Epithelial cell of proximal tubule (primary cell): ENCODE measurements around the gene NUP93. TPM values are rescaled to one million over a fixed set of nuclear protein-coding genes. Genes with fewer than 3 reads are reported as not detected.

ENCODE experiments used
- DNase-seq: peaks from one replicate; pipeline ENCODE4 v3.0.0-alpha.2; 2011; ENCODE audit warnings: low read depth
- H3K4me3 ChIP-seq: 2 replicates; pipeline ENCODE4 v1.5.1; 2011; ENCODE audit warnings: low read depth, mild to moderate bottlenecking, low read length
- total RNA-seq: library from RNA; depleted of rRNA; stranded (reverse); fragments of >200 nt; gene quantifications from 2 replicates; pipeline ENCODE4 v1.2.3, GENCODE V29; 2015
- TF ChIP-seq, protein P1 (sequence below): conservative IDR thresholded peaks from 2 replicates; pipeline ENCODE4 v1.5.1; 2012; ENCODE audit warnings: low read depth, mild to moderate bottlenecking, low read length

NUP93 gene
- total RNA-seq, 1 donor from 2014 or later: 92.5 TPM

DNA sequence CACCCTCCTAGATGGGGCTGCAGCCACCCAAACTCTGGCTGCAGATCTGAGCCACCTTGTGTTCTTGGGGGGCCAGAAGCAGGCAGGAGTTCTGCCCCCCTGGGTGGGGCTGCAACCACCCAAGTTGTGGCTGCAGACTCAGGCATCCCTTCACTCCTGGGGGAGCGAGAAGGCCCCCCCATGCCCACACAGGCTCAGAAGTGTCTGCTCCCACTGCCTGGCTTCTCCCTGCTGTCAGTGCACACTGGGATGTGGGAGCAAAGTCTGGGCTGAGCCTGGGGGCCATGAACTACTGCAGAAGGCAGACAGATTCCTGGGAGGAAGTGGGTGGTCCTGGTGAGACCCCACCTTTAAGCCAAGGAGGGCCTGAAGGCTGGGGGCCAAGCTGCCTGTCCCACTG is 34.7 kb upstream of the NUP93 start:
- DNase-seq: no peak
- no peak overlapping the region for H3K4me3 ChIP-seq
- TF ChIP-seq, protein P1, sequence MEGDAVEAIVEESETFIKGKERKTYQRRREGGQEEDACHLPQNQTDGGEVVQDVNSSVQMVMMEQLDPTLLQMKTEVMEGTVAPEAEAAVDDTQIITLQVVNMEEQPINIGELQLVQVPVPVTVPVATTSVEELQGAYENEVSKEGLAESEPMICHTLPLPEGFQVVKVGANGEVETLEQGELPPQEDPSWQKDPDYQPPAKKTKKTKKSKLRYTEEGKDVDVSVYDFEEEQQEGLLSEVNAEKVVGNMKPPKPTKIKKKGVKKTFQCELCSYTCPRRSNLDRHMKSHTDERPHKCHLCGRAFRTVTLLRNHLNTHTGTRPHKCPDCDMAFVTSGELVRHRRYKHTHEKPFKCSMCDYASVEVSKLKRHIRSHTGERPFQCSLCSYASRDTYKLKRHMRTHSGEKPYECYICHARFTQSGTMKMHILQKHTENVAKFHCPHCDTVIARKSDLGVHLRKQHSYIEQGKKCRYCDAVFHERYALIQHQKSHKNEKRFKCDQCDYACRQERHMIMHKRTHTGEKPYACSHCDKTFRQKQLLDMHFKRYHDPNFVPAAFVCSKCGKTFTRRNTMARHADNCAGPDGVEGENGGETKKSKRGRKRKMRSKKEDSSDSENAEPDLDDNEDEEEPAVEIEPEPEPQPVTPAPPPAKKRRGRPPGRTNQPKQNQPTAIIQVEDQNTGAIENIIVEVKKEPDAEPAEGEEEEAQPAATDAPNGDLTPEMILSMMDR: no peak

DNA sequence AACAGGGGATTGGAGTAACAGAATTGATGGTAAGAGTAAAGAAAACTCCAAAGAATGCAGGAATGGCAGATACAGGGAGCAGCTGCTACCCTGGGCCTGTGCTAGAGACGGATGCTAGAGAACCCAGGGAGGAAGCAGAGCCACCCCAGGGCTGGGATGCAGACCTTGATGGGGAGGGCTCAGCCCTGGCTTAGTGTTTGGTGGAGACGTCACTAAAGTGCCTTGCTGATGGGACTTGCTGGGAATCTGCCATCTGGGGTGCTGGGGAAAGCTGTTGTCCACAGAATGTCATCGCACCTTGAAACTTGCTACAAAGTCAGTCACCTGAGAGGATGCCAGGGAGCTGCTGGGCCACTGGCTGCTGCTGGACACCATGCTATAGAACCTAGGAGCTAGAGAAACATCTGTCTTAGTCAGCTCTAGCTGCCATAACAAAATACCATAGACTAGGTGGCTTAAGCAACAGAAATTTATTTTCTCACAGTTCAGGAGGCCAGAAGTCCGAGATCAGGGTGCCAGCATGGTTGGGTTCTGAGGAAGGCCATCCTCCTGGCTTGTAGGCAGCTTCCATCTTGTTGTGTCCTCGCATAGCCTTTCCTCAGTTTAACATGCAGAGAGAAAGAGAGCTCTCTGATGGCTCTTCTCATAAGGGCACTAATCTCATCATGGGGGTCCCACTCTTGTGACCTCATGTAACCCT is 32.3 kb upstream of the NUP93 start:
- TF ChIP-seq, protein P1: no peak
- DNase-seq: no peak
- no peak overlapping the region for H3K4me3 ChIP-seq

DNA sequence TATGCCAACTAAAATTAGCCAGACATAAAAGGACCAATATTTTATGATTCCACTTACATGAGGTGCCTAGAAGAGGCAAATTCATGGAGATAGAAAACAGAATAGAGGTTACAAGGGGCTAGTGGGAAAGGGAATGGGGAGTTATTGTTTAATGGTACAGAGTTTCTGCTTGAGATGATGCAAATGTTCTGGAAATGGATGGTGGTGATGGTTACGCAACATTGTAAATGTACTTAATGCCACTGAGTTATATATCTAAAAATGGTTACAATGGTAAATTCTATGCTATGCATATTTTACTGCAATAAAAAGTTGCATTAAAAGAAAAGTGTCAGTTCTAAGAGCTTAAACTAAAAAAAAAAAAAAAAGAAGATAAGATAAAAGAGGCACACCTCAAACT is 29.7 kb upstream of the NUP93 start:
- TF ChIP-seq, protein P1: no peak
- H3K4me3 ChIP-seq: no peak overlapping the region
- no peak for DNase-seq

DNA sequence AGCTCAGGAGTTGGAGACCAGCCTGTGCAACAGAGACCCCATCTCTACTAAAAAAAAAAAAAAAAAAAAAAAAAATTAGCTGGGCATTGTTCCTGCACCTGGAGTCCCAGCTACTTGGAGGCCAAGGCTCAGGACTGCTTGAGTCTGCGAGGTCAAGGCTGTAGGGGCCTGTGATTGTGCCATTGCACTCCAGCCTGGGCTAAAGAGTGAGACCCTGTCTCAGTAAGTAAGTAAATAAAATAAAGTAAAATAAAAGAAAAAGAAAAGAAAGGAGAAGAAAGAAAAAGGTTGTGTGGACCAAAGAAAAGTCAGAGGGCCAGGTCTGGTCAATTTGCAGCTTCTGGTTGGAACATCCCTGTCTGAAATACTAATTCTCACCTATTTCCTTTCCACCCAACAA is 29.3 kb upstream of the NUP93 start:
- DNase-seq: no peak
- TF ChIP-seq, protein P1: no peak
- no peak overlapping the region for H3K4me3 ChIP-seq

DNA sequence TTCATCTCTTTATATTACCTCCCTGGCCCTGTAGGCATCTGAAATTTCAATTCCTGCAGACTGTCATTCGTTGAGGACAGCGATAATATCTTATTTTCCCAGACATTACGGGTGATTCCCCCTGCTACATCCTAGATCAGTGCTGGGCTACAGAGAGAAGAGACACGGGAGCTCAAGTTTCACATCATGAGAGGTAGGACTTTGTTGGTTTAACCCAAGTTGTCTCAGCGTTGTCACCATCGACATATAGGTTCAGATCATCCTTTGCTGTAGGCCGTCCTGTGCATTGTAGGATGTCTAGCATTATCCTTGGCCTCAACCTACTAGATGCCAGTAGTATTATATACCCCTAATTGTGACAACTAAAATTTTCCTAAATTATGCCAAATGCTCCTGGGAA is 28.4 kb upstream of the NUP93 start:
- H3K4me3 ChIP-seq: no peak overlapping the region
- no peak for DNase-seq
- TF ChIP-seq, protein P1: no peak

DNA sequence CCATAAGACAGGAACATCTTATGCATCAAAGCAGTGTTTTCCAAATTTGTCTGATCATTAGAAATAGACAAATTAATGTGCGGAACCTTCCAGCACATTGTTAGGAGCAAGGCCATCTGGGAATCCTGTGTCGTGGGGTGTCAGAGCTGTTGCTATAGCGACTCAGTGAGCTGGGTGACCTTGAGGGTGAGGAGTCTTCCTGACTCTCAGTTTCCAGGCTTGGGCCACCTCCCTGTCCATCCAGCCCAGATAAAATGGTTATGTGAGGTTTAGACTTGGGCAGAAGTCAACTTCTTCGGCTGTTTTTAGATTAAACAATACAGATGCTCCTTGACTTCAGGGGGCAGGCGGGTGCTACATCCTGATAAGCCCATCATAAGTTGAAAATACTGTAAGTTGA is 27.1 kb upstream of the NUP93 start:
- TF ChIP-seq, protein P1: no peak
- no peak overlapping the region for H3K4me3 ChIP-seq
- no peak for DNase-seq

DNA sequence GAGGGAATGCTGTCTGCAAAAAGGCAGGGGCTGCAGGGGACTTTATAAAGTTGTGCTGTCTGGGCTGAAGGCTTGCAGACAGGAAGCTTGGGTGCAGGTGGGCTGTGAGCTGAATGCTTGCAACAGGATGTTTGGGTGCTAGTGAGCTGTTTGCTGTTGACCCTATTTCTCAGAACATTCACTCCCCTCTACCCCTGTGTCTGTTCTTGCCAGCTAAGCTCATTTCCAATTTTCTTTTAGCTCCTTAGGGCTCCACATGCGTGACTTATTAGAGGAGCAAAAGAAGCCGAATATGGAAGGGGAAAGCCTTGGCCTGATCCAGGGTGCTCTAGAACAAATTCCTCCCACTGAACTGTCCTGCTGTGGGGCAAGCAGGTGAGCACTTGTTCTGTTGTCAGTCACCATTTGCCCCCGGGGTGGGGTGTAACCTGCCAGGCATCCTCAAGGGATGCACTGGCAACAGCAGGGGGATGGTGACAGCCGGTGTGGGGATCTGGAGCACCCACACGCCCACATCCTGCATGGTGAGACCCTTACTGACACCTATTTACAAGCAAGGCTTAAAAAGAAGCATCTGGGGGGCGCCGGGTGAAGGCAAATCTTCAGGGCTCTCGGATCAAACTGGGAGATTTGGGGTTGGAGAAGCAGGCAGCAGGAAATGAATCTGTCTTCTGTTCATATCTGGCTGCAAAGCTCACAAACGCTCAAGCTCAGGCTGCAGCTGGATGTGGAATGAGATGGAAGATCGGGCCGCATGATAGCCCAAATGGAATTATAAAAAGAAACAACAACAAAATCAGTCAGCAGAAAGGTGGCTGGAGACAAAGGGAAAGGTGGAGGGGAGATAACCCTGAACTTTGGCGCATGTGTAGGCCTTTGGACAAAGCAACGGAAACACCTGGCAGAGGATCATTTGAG is 21.1 kb upstream of the NUP93 start:
- H3K4me3 ChIP-seq: no peak overlapping the region
- no peak for DNase-seq
- TF ChIP-seq, protein P1: no peak
